Stomach (tissue), 9 donors: Measurements from ENCODE around the gene TCP11L2. TPM values are rescaled to one million over a fixed set of nuclear protein-coding genes. Genes with fewer than 3 reads are reported as not detected.

Experiments
- DNase-seq, 2 donors: peaks; one replicate each; pipeline versions ENCODE4 v3.0.0 to v3.0.0-alpha.2; 2013 to 2019
- H3K27ac ChIP-seq, 5 donors: fragments of 200-600 bp in 4 of 5; sonication (generic) in 4 of 5; one replicate each; pipeline ENCODE4 v1.5.1; 2013 to 2019; ENCODE audit warnings: mild to moderate bottlenecking in 1 of 5, moderate library complexity in 1 of 5
- H3K27me3 ChIP-seq, 3 donors: fragments of 200-600 bp; sonication (generic); one replicate each; pipeline ENCODE4 v1.5.1; 2017 to 2019; ENCODE audit warnings: mixed run types in 1 of 3
- H3K36me3 ChIP-seq, 4 donors: fragments of 200-600 bp; sonication (generic); 1 replicate in 3 of 4; 2 replicates in 1 of 4; pipeline ENCODE4 v1.5.1; 2016 to 2019
- H3K4me1 ChIP-seq, 4 donors: fragments of 200-600 bp; sonication (generic); one replicate each; pipeline ENCODE4 v1.5.1; 2016 to 2019
- H3K4me3 ChIP-seq, 4 donors: fragments of 200-600 bp; sonication (generic) in 3 of 4; one replicate each; pipeline ENCODE4 v1.5.1; 2016 to 2019; ENCODE audit warnings: mild to moderate bottlenecking in 1 of 4
- H3K9me3 ChIP-seq, 4 donors: fragments of 200-600 bp; sonication (generic); one replicate each; pipeline ENCODE4 v1.5.1; 2016 to 2019
- CTCF ChIP-seq, 7 experiments: fragments of 450-650 bp in 4 of 7; fragments of 200-600 bp in 3 of 7; sonication (generic) in 3 of 7; IDR thresholded peaks; one replicate each; pipeline ENCODE4 v1.5.1; 2016 to 2019; ENCODE audit warnings: antibody characterized with exemption in 7 of 7, control low read depth in 2 of 7, mild to moderate bottlenecking in 1 of 7
- EP300 ChIP-seq: sonication (generic); formaldehyde crosslinking; IDR thresholded peaks from one replicate; pipeline ENCODE4 v1.6.1; 2017; ENCODE audit warnings: antibody characterized with exemption
- POLR2A ChIP-seq, 4 donors: fragments of 450-650 bp; IDR thresholded peaks; one replicate each; pipeline ENCODE4 v1.6.1; 2016; ENCODE audit warnings: antibody characterized with exemption in 4 of 4, control low read depth in 2 of 4, mild to moderate bottlenecking in 1 of 4, moderate library complexity in 1 of 4
- POLR2AphosphoS5 ChIP-seq, 3 donors: sonication (generic); formaldehyde crosslinking; IDR thresholded peaks; one replicate each; pipeline ENCODE4 v1.6.1; 2016; ENCODE audit warnings: antibody characterized with exemption in 3 of 3
- WGBS, 5 donors: extraction: QIAGEN DNeasy Blood & Tissue Kit in 3 of 5; methylation state at CpG; one replicate each; pipeline versions ENCODE4 v1.1.5 to v1.1.7; 2013 to 2018; 5-methylcytosine and 5-hydroxymethylcytosine counted together
- intact Hi-C: fragments of 100-400 bp; cut with DNase I; formaldehyde crosslinking; loops from one replicate; pipeline ENCODE4 v1.15.1; 2023; ENCODE audit warnings: low total_unique reads
- polyA plus RNA-seq, 3 donors: library from polyadenylated mRNA; stranded (reverse); fragments of 200-250 nt; gene quantifications; one replicate each; pipeline ENCODE4 v1.2.3, GENCODE V29; 2013
- total RNA-seq, 5 donors: library from RNA; depleted of rRNA; stranded (reverse); fragments of >200 nt; gene quantifications; one replicate each; pipeline versions ENCODE4 v1.1.0 to v1.2.3, GENCODE V29; 2014 to 2016
- donor health status: healthy with polysubstance abuse.
- donor health status: Bipolar disorder and iron deficiency.
- donor health status: healthy.

TCP11L2 gene
- total and polyA plus RNA-seq, 8 donors: 0.29 to 57.5 (median 16.5) TPM

GRCh38 chr12:106273491-106273890 is 29.0 kb upstream of the TCP11L2 start:
- no peak for TF ChIP-seq POLR2AphosphoS5 (IDR thresholded peaks at IDR 0.05)
- no peak for TF ChIP-seq CTCF (IDR thresholded peaks at IDR 0.05)
- no peak for TF ChIP-seq EP300
- no peak for DNase-seq
- Histone ChIP-seq H3K9me3 (no peaks in the 10 kb centered on the region), H3K27me3 (no peaks in the 10 kb centered on the region), H3K4me1 (peaks cover 20 to 58% (median 40%) of the 10 kb centered on the region in 4 donors), H3K4me3 (no peak overlapping the region), H3K36me3 (no peaks in the 10 kb centered on the region), H3K27ac (peak overlapping the region in 4 of 5 donors; percentile 81 to 96 (median 85))
- WGBS, 5 donors: 93 to 98% (median 96%) methylated on average over 6 of the region's 6 CpGs
- intact Hi-C loops: no loop called here

- WGBS, 5 donors: 76 to 87% (median 82%) methylated on average over 6 of the region's 6 CpGs
- Histone ChIP-seq H3K4me3 (no peak overlapping the region), H3K36me3 (no peaks in the 10 kb centered on the region), H3K27me3 (no peaks in the 10 kb centered on the region), H3K27ac (peak overlapping the region; percentile 71 to 96 (median 84)), H3K9me3 (no peaks in the 10 kb centered on the region), H3K4me1 (peaks cover 20 to 58% (median 40%) of the 10 kb centered on the region in 4 donors)
- DNase-seq: no peak
- TF ChIP-seq CTCF (IDR thresholded peaks at IDR 0.05): no peak
- TF ChIP-seq EP300: no peak
- TF ChIP-seq POLR2AphosphoS5 (IDR thresholded peaks at IDR 0.05): no peak
- no peak for TF ChIP-seq POLR2A (IDR thresholded peaks at IDR 0.05)
- intact Hi-C loops: no loop called here
These were observed 28.5 kb upstream of the TCP11L2 start for GRCh38 chr12:106274012-106274411.

DNA sequence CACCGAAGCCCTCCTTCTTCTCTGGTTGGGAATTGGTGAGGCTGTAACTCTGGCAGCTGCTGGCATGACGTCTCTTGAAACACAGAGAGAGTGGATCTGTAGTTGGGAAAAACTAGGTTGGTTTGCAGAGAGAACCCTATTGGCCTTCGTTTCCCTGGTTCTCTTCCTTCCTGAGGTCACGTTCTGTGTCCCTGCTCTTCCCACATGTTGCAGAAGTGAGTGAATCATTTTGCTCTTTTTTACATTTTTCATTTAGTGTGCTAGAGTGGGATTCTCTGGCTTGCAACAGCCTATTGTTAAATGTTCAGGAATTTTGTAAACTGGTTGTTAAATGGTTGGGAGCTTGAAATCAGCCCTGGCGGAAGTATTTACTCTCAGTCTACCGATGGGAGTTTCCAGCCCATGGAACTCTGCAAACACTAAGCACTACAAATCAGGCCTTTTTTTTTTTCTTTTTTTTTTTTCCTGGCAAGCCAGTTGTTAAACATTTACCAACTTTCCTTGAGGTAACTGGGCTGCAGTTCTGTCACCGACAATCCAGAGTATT is 27.9 kb upstream of the TCP11L2 start:
- no peak overlapping the region for H3K4me3 ChIP-seq
- peak; percentile 52 to 84 for DNase-seq
- no peaks in the 10 kb centered on the region for H3K36me3 ChIP-seq
- intact Hi-C loops: loop anchor here (5.0 kb wide), 1 partner anchor 42 kb away; no protein-coding TSS in a partner anchor
- no peaks in the 10 kb centered on the region for H3K27me3 ChIP-seq
- H3K4me1 ChIP-seq: peaks cover 20 to 58% (median 40%) of the 10 kb centered on the region in 4 donors
- WGBS, 5 donors: 24 to 52% (median 40%) methylated on average over 7 of the region's 7 CpGs
- H3K9me3 ChIP-seq: no peaks in the 10 kb centered on the region
- TF ChIP-seq CTCF (IDR thresholded peaks at IDR 0.05) (no peak), POLR2A (IDR thresholded peaks at IDR 0.05) (no peak), POLR2AphosphoS5 (IDR thresholded peaks at IDR 0.05) (no peak), EP300 (no peak)
- H3K27ac ChIP-seq: peak overlapping the region; percentile 71 to 96 (median 84)

GRCh38 chr12:106275458-106275857 is 27.1 kb upstream of the TCP11L2 start:
- WGBS, 5 donors: 37 to 59% (median 53%) methylated on average over 9 of the region's 9 CpGs
- H3K9me3 ChIP-seq: no peaks in the 10 kb centered on the region
- intact Hi-C loops: loop anchor here (5.0 kb wide), 1 partner anchor 43 kb away; no protein-coding TSS in a partner anchor
- H3K4me3 ChIP-seq: peak overlapping the region in 1 of 4 donors; percentile 0
- H3K36me3 ChIP-seq: no peaks in the 10 kb centered on the region
- peak overlapping the region; percentile 71 to 90 (median 84) for H3K27ac ChIP-seq
- H3K4me1 ChIP-seq: peaks cover 20 to 60% (median 43%) of the 10 kb centered on the region in 4 donors
- no peaks in the 10 kb centered on the region for H3K27me3 ChIP-seq
- no peak for TF ChIP-seq EP300
- no peak for TF ChIP-seq CTCF (IDR thresholded peaks at IDR 0.05)
- TF ChIP-seq POLR2AphosphoS5 (IDR thresholded peaks at IDR 0.05): no peak
- TF ChIP-seq POLR2A (IDR thresholded peaks at IDR 0.05): no peak
- DNase-seq: no peak
